ENCODE data around the gene TIAM1.

TIAM1 gene

DNA sequence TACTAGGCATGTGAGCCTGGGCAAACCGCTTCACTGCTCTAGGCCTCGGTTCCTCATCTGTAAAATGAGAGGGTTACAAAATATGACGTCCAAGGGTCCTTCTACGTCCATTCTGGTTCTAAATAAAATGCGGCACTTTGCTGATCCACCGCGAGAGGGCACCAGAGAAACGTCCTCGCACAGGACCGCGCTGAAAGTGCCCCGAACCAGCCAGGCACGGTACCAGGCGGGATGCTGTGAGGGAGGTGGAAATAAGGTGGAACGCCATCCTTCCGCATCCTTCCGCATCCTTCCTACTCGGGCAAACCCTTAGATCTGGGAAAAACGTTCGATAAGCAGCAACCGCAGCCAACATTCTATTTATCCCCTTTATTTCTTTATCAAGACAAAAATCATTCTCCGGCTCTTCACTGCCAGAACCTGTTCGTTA lies 245.5 kb downstream of the TIAM1 start:
- Histone ChIP-seq H3K36me3 (replicated peaks) (no peaks in the 10 kb centered on the region), H3K27ac (no peak overlapping the region), H3K4me3 (ENCODE audit: low read depth, low read length) (no peak overlapping the region), H3K27me3 (replicated peaks) (no peaks in the 10 kb centered on the region)
- in situ Hi-C loops (cut with HindIII; ENCODE audit: low pct_ligation_motif_present, low sequenced_read_pairs): no loop called here
- TF ChIP-seq, protein P1, sequence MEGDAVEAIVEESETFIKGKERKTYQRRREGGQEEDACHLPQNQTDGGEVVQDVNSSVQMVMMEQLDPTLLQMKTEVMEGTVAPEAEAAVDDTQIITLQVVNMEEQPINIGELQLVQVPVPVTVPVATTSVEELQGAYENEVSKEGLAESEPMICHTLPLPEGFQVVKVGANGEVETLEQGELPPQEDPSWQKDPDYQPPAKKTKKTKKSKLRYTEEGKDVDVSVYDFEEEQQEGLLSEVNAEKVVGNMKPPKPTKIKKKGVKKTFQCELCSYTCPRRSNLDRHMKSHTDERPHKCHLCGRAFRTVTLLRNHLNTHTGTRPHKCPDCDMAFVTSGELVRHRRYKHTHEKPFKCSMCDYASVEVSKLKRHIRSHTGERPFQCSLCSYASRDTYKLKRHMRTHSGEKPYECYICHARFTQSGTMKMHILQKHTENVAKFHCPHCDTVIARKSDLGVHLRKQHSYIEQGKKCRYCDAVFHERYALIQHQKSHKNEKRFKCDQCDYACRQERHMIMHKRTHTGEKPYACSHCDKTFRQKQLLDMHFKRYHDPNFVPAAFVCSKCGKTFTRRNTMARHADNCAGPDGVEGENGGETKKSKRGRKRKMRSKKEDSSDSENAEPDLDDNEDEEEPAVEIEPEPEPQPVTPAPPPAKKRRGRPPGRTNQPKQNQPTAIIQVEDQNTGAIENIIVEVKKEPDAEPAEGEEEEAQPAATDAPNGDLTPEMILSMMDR (IDR thresholded peaks at IDR 0.05; ENCODE audit: low read depth, low read length, missing control alignments): peak; percentile 93
- DNase-seq: peak; percentile 62

DNA sequence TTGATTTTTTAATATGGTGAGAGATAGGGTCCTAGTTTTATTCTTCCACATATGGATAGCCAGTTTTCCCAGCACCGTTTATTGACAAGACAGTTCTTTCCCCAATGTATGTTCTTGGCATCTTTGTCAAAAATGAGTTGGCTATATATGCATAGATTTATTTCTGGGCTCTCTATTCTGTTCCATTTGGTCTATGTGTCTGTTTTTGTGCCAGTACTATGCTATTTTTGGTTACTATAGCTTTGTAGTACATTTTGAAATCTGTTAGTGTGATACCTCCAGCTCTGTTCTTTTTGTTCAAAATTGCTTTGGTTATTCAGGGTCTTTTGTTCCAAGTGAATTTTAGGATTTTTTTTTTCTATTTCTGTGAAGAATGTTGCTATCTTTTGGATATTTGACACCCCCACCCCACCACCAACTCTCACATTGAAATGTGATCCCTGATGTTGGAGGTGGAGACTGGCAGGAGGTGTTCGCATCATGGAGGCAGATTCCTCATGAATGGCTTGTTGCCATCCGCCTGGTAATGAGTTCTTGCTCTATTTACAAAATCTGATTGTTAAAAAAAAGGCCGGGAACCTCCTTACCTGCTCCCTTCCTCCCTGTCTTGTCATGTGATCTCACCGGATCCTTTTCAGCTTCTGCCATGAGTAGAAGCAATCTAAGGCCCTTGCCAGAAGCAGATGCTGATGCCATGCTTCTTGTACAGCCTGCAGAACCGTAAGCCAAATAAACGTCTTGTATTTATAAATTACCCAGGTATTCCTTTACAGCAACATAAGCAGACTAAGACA lies 251.0 kb downstream of the TIAM1 start:
- DNase-seq: no peak
- no peaks in the 10 kb centered on the region for H3K36me3 ChIP-seq (replicated peaks)
- no peak overlapping the region for H3K27ac ChIP-seq
- TF ChIP-seq, protein P1 (IDR thresholded peaks at IDR 0.05; ENCODE audit: low read depth, low read length, missing control alignments): no peak
- H3K4me3 ChIP-seq (ENCODE audit: low read depth, low read length): no peak overlapping the region
- in situ Hi-C loops (cut with HindIII; ENCODE audit: low pct_ligation_motif_present, low sequenced_read_pairs): no loop called here
- H3K27me3 ChIP-seq (replicated peaks): no peaks in the 10 kb centered on the region

DNA sequence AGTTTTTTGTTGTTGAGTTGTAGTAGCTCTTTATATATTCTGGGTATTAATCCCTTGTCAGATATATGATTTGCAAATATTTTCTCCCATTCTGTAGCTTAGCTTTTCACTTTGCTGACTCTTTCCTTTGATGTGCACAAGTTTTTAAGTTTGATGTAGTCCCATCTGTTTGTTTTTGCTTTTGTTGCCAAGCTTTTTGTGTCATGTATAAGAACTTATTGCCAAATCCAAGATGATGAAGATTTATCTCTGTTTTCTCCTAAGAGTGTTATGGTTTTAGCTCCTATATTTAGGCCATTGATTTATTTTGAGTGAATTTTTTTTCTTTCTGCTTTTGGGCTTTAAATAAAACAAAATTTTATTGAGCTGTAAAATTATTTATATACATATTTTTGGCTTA lies 253.7 kb downstream of the TIAM1 start:
- H3K4me3 ChIP-seq (ENCODE audit: low read depth, low read length): no peak overlapping the region
- in situ Hi-C loops (cut with HindIII; ENCODE audit: low pct_ligation_motif_present, low sequenced_read_pairs): no loop called here
- TF ChIP-seq, protein P1 (IDR thresholded peaks at IDR 0.05; ENCODE audit: low read depth, low read length, missing control alignments): no peak
- no peak overlapping the region for H3K27ac ChIP-seq
- H3K36me3 ChIP-seq (replicated peaks): no peaks in the 10 kb centered on the region
- no peaks in the 10 kb centered on the region for H3K27me3 ChIP-seq (replicated peaks)
- no peak for DNase-seq

DNA sequence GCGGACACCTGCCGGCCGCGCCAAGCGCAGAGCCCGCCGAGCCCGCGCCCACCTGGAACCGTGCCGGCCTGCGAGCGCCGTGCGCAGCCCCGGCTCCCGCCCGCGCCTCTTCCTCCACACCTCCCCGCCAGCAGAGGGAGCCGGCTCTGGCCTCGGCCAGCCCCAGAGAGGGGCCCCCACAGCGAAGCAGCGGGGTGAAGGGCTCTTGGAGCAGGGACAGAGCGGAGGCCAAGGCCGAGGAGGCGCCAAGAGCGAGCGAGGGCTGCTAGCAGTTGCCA lies 255.6 kb downstream of the TIAM1 start:
- H3K27ac ChIP-seq: no peak overlapping the region
- in situ Hi-C loops (cut with HindIII; ENCODE audit: low pct_ligation_motif_present, low sequenced_read_pairs): no loop called here
- H3K36me3 ChIP-seq (replicated peaks): no peaks in the 10 kb centered on the region
- no peak for DNase-seq
- H3K4me3 ChIP-seq (ENCODE audit: low read depth, low read length): no peak overlapping the region
- H3K27me3 ChIP-seq (replicated peaks): no peaks in the 10 kb centered on the region
- TF ChIP-seq, protein P1 (IDR thresholded peaks at IDR 0.05; ENCODE audit: low read depth, low read length, missing control alignments): no peak

DNA sequence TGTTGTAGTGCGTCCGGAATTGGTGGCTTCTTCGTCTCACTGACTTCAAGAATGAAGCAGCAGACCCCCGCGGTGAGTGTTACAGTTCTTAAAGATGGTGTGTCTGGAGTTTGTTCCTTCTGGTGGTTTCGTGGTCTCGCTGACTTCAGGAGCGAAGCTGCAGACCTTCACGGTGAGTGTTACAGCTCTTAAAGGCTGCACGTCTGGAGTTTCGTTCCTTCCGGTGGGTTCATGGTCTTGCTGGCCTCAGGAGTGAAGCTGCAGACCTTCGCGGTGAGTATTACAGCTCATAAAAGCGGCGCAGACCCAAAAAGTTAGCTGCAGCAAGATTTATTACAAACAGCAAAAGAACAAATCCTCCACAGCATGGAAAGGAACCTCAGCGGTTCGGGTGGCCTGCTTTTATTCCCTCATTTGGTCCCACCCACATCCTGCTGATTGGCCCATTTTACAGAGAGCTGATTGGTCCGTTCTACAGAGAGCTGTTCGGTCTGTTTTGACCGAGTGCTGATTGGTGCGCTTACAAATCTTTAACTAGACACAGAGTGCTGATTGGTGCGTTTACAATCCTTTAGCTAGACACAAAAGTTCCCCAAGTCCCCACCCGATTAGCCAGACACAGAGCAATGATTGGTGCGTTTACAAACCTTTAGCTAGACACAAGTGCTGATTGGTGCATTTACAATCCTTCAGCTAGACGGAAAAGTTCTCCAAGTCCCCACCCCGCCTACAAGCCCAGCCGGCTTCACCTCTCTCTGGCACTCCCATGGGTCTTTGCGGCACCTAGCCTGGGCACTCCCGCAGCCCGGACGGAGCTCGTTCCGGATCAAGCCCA lies 256.2 kb downstream of the TIAM1 start:
- DNase-seq: no peak
- Histone ChIP-seq H3K27ac (no peak overlapping the region), H3K27me3 (replicated peaks) (no peaks in the 10 kb centered on the region), H3K4me3 (ENCODE audit: low read depth, low read length) (no peak overlapping the region), H3K36me3 (replicated peaks) (no peaks in the 10 kb centered on the region)
- TF ChIP-seq, protein P1 (IDR thresholded peaks at IDR 0.05; ENCODE audit: low read depth, low read length, missing control alignments): no peak
- in situ Hi-C loops (cut with HindIII; ENCODE audit: low pct_ligation_motif_present, low sequenced_read_pairs): no loop called here
